SH-SY5Y (cell line): ENCODE data around the gene CYSLTR2.

Source experiments
- GATA2 ChIP-seq: IDR thresholded peaks from 2 replicates; pipeline ENCODE4 v1.6.1; 2011; ENCODE audit warnings: mild to moderate bottlenecking, low read depth, low read length
- GATA3 ChIP-seq: IDR thresholded peaks from 2 replicates; pipeline ENCODE4 v1.6.1; 2011; ENCODE audit warnings: low read depth, mild to moderate bottlenecking, low read length, moderate library complexity

DNA sequence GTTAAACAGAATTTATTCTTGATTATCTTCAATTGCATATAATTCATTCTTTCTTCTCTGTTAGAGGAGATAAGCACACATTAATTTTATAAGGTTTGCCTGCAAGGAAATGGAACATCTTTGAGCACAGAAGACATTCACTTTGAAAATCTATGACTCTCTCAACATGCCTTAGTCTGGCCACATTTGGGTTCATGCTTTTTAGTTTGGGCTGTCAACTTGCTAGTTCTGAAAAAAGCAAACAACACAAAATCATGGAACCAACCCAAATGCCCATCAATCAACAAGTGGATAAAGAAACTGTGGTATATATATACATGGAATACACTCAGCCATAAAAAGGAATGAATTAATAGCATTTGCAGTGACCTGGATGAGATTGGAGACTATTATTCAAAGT, 71.5 kb downstream of the CYSLTR2 start:
- TF ChIP-seq GATA2 (no peak), GATA3 (no peak)
